ENCODE data around the gene KRTAP12-4. TPM values are rescaled to one million over a fixed set of nuclear protein-coding genes. Genes with fewer than 3 reads are reported as not detected.
"Not testable (repeated sequence)": the region's sequence is repeated elsewhere in the genome, so short reads cannot be mapped to it uniquely, and the experiment has no call there.

Gene KRTAP12-4
- not detected in 2 replicates for total RNA-seq

- DNase-seq (ENCODE audit: low read depth in 2 of 2) = no peak
Observed at GRCh38 chr21:44654576-44655175, at the start of gene KRTAP12-4. Gene KRTAP12-4, minus strand, starts transcription at chr21:44654659. Its CDS starts 45 bp downstream, at chr21:44654614.

- DNase-seq (ENCODE audit: low read depth in 2 of 2) = no peak
Observed at GRCh38 chr21:44703731-44704635, 49.5 kb upstream of the KRTAP12-4 start.

GRCh38 chr21:44702973-44703730, 48.7 kb upstream of the KRTAP12-4 start:
- no peak for DNase-seq (ENCODE audit: low read depth in 2 of 2)

- DNase-seq (ENCODE audit: low read depth in 2 of 2) = no peak
Observed at GRCh38 chr21:44702111-44702972, 47.9 kb upstream of the KRTAP12-4 start.

GRCh38 chr21:44701541-44701940, 47.1 kb upstream of the KRTAP12-4 start:
- no peak for DNase-seq (ENCODE audit: low read depth in 2 of 2)

GRCh38 chr21:44701023-44701400, 46.6 kb upstream of the KRTAP12-4 start:
- DNase-seq (ENCODE audit: low read depth in 2 of 2) = no peak

- DNase-seq (ENCODE audit: low read depth in 2 of 2) = no peak
Observed at GRCh38 chr21:44700101-44701022, 45.9 kb upstream of the KRTAP12-4 start.

- no peak for DNase-seq (ENCODE audit: low read depth in 2 of 2)
Observed at GRCh38 chr21:44699502-44700001, 45.1 kb upstream of the KRTAP12-4 start.

- DNase-seq (ENCODE audit: low read depth in 2 of 2) = no peak
Observed at GRCh38 chr21:44697811-44698734, 43.6 kb upstream of the KRTAP12-4 start.

- not testable (repeated sequence) for DNase-seq (ENCODE audit: low read depth in 2 of 2)
Observed at GRCh38 chr21:44697172-44697810, 42.8 kb upstream of the KRTAP12-4 start, which contains the start of gene KRTAP10-12. Gene KRTAP10-12, plus strand, starts transcription at chr21:44697172. Its CDS starts 30 bp downstream, at chr21:44697202.

GRCh38 chr21:44696572-44696971, 42.1 kb upstream of the KRTAP12-4 start:
- DNase-seq (ENCODE audit: low read depth in 2 of 2) = no peak

- no peak for DNase-seq (ENCODE audit: low read depth in 2 of 2)
Observed at GRCh38 chr21:44695641-44696040, 41.2 kb upstream of the KRTAP12-4 start.

- no peak for DNase-seq (ENCODE audit: low read depth in 2 of 2)
Observed at GRCh38 chr21:44695184-44695583, 40.7 kb upstream of the KRTAP12-4 start.

- no peak for DNase-seq (ENCODE audit: low read depth in 2 of 2)
Observed at GRCh38 chr21:44694776-44695175, 40.3 kb upstream of the KRTAP12-4 start.

- no peak for DNase-seq (ENCODE audit: low read depth in 2 of 2)
Observed at GRCh38 chr21:44692798-44693512, 38.5 kb upstream of the KRTAP12-4 start.

GRCh38 chr21:44691686-44692085, 37.2 kb upstream of the KRTAP12-4 start:
- no peak for DNase-seq (ENCODE audit: low read depth in 2 of 2)

GRCh38 chr21:44689740-44690139, 35.3 kb upstream of the KRTAP12-4 start:
- DNase-seq (ENCODE audit: low read depth in 2 of 2) = not testable (repeated sequence)
